Activated T-helper 17 cell treated with anti-CD3 and anti-CD28 coated beads, Interleukin-2, amount 50 U/mL, for 72 hours (primary cell): ENCODE results near the gene BLCAP. TPM values are rescaled to one million over a fixed set of nuclear protein-coding genes. Genes with fewer than 3 reads are reported as not detected.
"Not testable (repeated sequence)": the region's sequence is repeated elsewhere in the genome, so short reads cannot be mapped to it uniquely, and the experiment has no call there.

ENCODE experiments used
- ATAC-seq: fragments of 150-1000 bp; cut with Tn5 transposase; replicated peaks from 2 replicates; pipeline ENCODE4 v1.10.0; 2021; ENCODE audit warnings: mild to moderate bottlenecking, moderate library complexity
- H3K27ac Mint-ChIP-seq: one replicate; pipeline ENCODE4 v1.8.0; 2022; ENCODE audit warnings: mixed read lengths
- H3K27me3 Mint-ChIP-seq: one replicate; pipeline ENCODE4 v1.8.0; 2022; ENCODE audit warnings: mixed read lengths
- H3K36me3 Mint-ChIP-seq: one replicate; pipeline ENCODE4 v1.8.0; 2022; ENCODE audit warnings: low read depth, mild to moderate bottlenecking, mixed read lengths
- H3K4me1 Mint-ChIP-seq: one replicate; pipeline ENCODE4 v1.8.0; 2022; ENCODE audit warnings: mixed read lengths
- H3K4me3 Mint-ChIP-seq: one replicate; pipeline ENCODE4 v1.8.0; 2022; ENCODE audit warnings: mild to moderate bottlenecking, mixed read lengths
- H3K9me3 Mint-ChIP-seq: one replicate; pipeline ENCODE4 v1.8.0; 2022; ENCODE audit warnings: mixed read lengths
- total RNA-seq, 2 donors: library from RNA; stranded (reverse); gene quantifications; one replicate each; pipeline ENCODE4 v1.2.3, GENCODE V29; 2022

Gene BLCAP
- 10 to 100 TPM; 21.6 to 30.0 TPM for total RNA-seq

- Mint-ChIP-seq H3K4me3 (peak within 1 kb of the TSS; percentile 80), H3K36me3 (peaks cover 6% of the 10 kb centered on the region), H3K9me3 (no peaks in the 10 kb centered on the region), H3K27me3 (no peaks in the 10 kb centered on the region), H3K4me1 (peaks cover 33% of the 10 kb centered on the region), H3K27ac (peak within 1 kb of the TSS; percentile 99)
- peak; percentile 95 for ATAC-seq
These were observed at the start of gene BLCAP for GRCh38 chr20:37527638-37528445. Gene BLCAP, minus strand, starts transcription at chr20:37527876. Its CDS starts 8,702 bp downstream, at chr20:37519174.

- H3K4me1 Mint-ChIP-seq, H3K4me3 Mint-ChIP-seq, H3K36me3 Mint-ChIP-seq, ATAC-seq, H3K27ac Mint-ChIP-seq, H3K9me3 Mint-ChIP-seq: not testable (repeated sequence)
- H3K27me3 Mint-ChIP-seq, result peaks cover 46% of the 10 kb centered on the region
These were observed 49.8 kb upstream of the BLCAP start for GRCh38 chr20:37577436-37577835.

- Mint-ChIP-seq H3K36me3 (no peaks in the 10 kb centered on the region), H3K4me3 (no peak overlapping the region), H3K9me3 (no peaks in the 10 kb centered on the region), H3K27ac (no peak overlapping the region), H3K4me1 (no peaks in the 10 kb centered on the region), H3K27me3 (peaks cover 45% of the 10 kb centered on the region)
- no peak for ATAC-seq
These were observed 49.2 kb upstream of the BLCAP start for GRCh38 chr20:37576911-37577310.

- H3K27me3 Mint-ChIP-seq, result peaks cover 43% of the 10 kb centered on the region
- no peak for ATAC-seq
- H3K9me3 Mint-ChIP-seq, result no peaks in the 10 kb centered on the region
- no peaks in the 10 kb centered on the region for H3K36me3 Mint-ChIP-seq
- no peak overlapping the region for H3K4me3 Mint-ChIP-seq
- no peaks in the 10 kb centered on the region for H3K4me1 Mint-ChIP-seq
- no peak overlapping the region for H3K27ac Mint-ChIP-seq
These were observed 48.2 kb upstream of the BLCAP start for GRCh38 chr20:37575884-37576283.

GRCh38 chr20:37574199-37574890 is 46.7 kb upstream of the BLCAP start:
- Mint-ChIP-seq H3K9me3 (no peaks in the 10 kb centered on the region), H3K27me3 (peaks cover 40% of the 10 kb centered on the region), H3K4me3 (no peak overlapping the region), H3K36me3 (no peaks in the 10 kb centered on the region), H3K4me1 (no peaks in the 10 kb centered on the region), H3K27ac (no peak overlapping the region)
- no peak for ATAC-seq

- no peaks in the 10 kb centered on the region for H3K36me3 Mint-ChIP-seq
- no peaks in the 10 kb centered on the region for H3K9me3 Mint-ChIP-seq
- no peak overlapping the region for H3K27ac Mint-ChIP-seq
- no peak for ATAC-seq
- no peaks in the 10 kb centered on the region for H3K4me1 Mint-ChIP-seq
- no peak overlapping the region for H3K4me3 Mint-ChIP-seq
- peaks cover 42% of the 10 kb centered on the region for H3K27me3 Mint-ChIP-seq
These were observed 46.0 kb upstream of the BLCAP start for GRCh38 chr20:37573626-37574198.

- Mint-ChIP-seq H3K27me3 (peaks cover 46% of the 10 kb centered on the region), H3K4me1 (no peaks in the 10 kb centered on the region), H3K9me3 (no peaks in the 10 kb centered on the region), H3K4me3 (no peak overlapping the region), H3K36me3 (no peaks in the 10 kb centered on the region), H3K27ac (no peak overlapping the region)
- no peak for ATAC-seq
These were observed 43.4 kb upstream of the BLCAP start for GRCh38 chr20:37571033-37571432.

- Mint-ChIP-seq H3K4me1 (no peaks in the 10 kb centered on the region), H3K36me3 (no peaks in the 10 kb centered on the region), H3K27ac (no peak overlapping the region), H3K27me3 (peaks cover 48% of the 10 kb centered on the region), H3K9me3 (no peaks in the 10 kb centered on the region), H3K4me3 (no peak overlapping the region)
- ATAC-seq, result no peak
These were observed 42.7 kb upstream of the BLCAP start for GRCh38 chr20:37570419-37570818.

- Mint-ChIP-seq H3K4me3 (no peak overlapping the region), H3K9me3 (no peaks in the 10 kb centered on the region), H3K27ac (no peak overlapping the region), H3K4me1 (no peaks in the 10 kb centered on the region), H3K36me3 (no peaks in the 10 kb centered on the region), H3K27me3 (peaks cover 43% of the 10 kb centered on the region)
- ATAC-seq, result no peak
These were observed 40.3 kb upstream of the BLCAP start for GRCh38 chr20:37567671-37568588.

- H3K4me3 Mint-ChIP-seq, result no peak overlapping the region
- no peaks in the 10 kb centered on the region for H3K36me3 Mint-ChIP-seq
- no peaks in the 10 kb centered on the region for H3K9me3 Mint-ChIP-seq
- no peaks in the 10 kb centered on the region for H3K4me1 Mint-ChIP-seq
- ATAC-seq, result no peak
- peaks cover 40% of the 10 kb centered on the region for H3K27me3 Mint-ChIP-seq
- no peak overlapping the region for H3K27ac Mint-ChIP-seq
These were observed 39.6 kb upstream of the BLCAP start for GRCh38 chr20:37567331-37567665.

- H3K9me3 Mint-ChIP-seq, result no peaks in the 10 kb centered on the region
- ATAC-seq, result no peak
- no peak overlapping the region for H3K4me3 Mint-ChIP-seq
- H3K27me3 Mint-ChIP-seq, result peaks cover 40% of the 10 kb centered on the region
- no peak overlapping the region for H3K27ac Mint-ChIP-seq
- H3K4me1 Mint-ChIP-seq, result no peaks in the 10 kb centered on the region
- no peaks in the 10 kb centered on the region for H3K36me3 Mint-ChIP-seq
These were observed 39.1 kb upstream of the BLCAP start for GRCh38 chr20:37566590-37567330.

GRCh38 chr20:37565134-37565811 is 37.6 kb upstream of the BLCAP start:
- H3K9me3 Mint-ChIP-seq, result no peaks in the 10 kb centered on the region
- H3K4me3 Mint-ChIP-seq, result no peak overlapping the region
- peaks cover 40% of the 10 kb centered on the region for H3K27me3 Mint-ChIP-seq
- no peaks in the 10 kb centered on the region for H3K36me3 Mint-ChIP-seq
- no peak overlapping the region for H3K27ac Mint-ChIP-seq
- ATAC-seq, result no peak
- no peaks in the 10 kb centered on the region for H3K4me1 Mint-ChIP-seq

- Mint-ChIP-seq H3K9me3 (no peaks in the 10 kb centered on the region), H3K36me3 (no peaks in the 10 kb centered on the region), H3K27ac (no peak overlapping the region), H3K27me3 (peaks cover 36% of the 10 kb centered on the region), H3K4me1 (no peaks in the 10 kb centered on the region), H3K4me3 (no peak overlapping the region)
- peak; percentile 51 for ATAC-seq
These were observed 36.9 kb upstream of the BLCAP start for GRCh38 chr20:37564388-37565133.
